Esophagus mucosa (tissue), 1 donor: ENCODE data around the gene SYNJ2. TPM values are rescaled to one million over a fixed set of nuclear protein-coding genes. Genes with fewer than 3 reads are reported as not detected.
A peak's percentile ranks its signal among the peaks of the same experiment; 100 is the strongest.
"Not testable (repeated sequence)": the region's sequence is repeated elsewhere in the genome, so short reads cannot be mapped to it uniquely, and the experiment has no call there.

ENCODE experiments used
- ATAC-seq: fragments of 200-7000 bp; cut with Tn5 transposase; one replicate; pipeline ENCODE4 v1.9.1; 2020
- total RNA-seq: library from RNA; stranded (reverse); gene quantifications from one replicate; pipeline ENCODE4 v1.2.4, GENCODE V29; 2023
- donor health status: DM: yes; HTN: yes; CAD: no.

The SYNJ2 gene, protein sequence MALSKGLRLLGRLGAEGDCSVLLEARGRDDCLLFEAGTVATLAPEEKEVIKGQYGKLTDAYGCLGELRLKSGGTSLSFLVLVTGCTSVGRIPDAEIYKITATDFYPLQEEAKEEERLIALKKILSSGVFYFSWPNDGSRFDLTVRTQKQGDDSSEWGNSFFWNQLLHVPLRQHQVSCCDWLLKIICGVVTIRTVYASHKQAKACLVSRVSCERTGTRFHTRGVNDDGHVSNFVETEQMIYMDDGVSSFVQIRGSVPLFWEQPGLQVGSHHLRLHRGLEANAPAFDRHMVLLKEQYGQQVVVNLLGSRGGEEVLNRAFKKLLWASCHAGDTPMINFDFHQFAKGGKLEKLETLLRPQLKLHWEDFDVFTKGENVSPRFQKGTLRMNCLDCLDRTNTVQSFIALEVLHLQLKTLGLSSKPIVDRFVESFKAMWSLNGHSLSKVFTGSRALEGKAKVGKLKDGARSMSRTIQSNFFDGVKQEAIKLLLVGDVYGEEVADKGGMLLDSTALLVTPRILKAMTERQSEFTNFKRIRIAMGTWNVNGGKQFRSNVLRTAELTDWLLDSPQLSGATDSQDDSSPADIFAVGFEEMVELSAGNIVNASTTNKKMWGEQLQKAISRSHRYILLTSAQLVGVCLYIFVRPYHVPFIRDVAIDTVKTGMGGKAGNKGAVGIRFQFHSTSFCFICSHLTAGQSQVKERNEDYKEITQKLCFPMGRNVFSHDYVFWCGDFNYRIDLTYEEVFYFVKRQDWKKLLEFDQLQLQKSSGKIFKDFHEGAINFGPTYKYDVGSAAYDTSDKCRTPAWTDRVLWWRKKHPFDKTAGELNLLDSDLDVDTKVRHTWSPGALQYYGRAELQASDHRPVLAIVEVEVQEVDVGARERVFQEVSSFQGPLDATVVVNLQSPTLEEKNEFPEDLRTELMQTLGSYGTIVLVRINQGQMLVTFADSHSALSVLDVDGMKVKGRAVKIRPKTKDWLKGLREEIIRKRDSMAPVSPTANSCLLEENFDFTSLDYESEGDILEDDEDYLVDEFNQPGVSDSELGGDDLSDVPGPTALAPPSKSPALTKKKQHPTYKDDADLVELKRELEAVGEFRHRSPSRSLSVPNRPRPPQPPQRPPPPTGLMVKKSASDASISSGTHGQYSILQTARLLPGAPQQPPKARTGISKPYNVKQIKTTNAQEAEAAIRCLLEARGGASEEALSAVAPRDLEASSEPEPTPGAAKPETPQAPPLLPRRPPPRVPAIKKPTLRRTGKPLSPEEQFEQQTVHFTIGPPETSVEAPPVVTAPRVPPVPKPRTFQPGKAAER (N-terminal part only)
- 12.9 TPM for total RNA-seq

DNA sequence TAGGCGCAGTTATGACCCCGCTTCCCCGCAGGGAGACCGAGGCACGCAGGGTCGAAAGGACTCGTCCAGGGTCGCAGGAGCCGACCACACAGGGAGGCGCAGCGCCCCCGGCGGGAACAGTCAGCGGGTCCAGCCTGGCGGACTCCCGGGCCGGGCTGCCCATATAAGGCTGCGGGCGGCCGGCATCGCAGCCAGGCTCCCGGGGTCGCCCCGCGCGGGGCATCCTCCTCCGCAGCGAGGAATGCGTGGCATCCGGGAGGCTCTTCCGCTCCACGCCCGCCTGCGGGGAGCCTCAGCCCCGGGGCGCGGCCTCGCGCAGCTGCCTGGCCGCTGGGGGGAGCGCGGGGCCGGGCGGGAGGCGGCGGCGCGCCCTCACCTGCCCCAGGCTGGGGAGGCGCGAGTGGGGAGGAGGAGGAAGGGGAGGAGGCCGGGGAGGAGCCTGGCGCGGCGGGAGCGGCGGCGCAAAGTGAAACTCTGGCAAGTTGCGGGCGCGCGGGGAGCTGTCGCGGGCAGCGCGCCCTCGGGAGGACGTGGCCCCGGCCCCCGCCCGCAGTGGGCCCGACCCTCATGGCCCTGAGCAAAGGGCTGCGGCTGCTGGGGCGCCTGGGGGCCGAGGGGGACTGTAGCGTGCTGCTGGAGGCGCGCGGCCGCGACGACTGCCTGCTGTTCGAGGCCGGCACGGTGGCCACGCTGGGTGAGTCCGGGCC, at the start of gene SYNJ2:
Gene SYNJ2, plus strand, starts transcription at position 469 of the 707 bp plus-strand sequence. Its CDS starts 99 bp downstream, at position 568.
- peak; percentile 95 for ATAC-seq

GRCh38 chr6:157935786-157936185, 45.9 kb upstream of the SYNJ2 start:
- no peak for ATAC-seq

DNA sequence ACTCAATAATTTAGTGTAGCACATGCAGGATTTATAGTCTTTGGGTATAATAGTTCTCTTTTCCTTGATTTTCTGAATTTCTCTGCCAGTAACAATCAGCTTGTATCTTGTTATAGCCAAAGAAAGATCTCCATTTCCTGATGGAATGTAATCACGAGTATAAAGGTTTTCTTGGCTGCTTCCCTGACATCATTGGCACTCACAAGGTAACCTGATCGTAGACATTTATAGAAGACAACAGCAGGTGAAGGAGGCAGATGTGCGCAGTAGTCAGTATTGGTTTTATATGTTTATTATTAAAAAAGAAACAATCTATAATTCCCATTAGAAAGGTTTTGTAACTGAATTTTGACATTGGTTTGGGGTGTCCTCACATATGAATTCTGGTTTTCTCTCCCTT, 44.3 kb upstream of the SYNJ2 start:
- no peak for ATAC-seq

DNA sequence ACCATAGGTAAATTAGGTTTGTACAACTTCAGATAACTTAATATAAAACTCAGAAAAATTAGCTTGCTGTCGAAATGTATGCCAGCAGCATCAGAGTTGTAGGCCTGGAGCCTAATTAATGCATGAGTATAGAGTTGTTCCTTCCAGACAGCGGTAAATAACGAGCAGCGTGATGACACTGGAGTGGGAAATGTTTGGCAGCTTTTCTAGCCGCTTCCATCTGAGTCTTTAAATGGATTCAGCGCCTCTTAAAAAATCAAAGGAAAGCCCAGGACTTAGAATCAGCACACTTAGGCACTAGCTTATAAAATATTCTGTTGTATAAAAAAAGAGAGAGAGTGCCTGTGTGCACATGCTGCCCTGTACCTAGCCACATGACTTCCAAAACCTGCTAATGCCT, 43.7 kb upstream of the SYNJ2 start:
- ATAC-seq = no peak

- peak; percentile 89 for ATAC-seq
Measured at GRCh38 chr6:157940375-157941036, 41.2 kb upstream of the SYNJ2 start.

GRCh38 chr6:157941101-157941863, 40.4 kb upstream of the SYNJ2 start:
- ATAC-seq = no peak

DNA sequence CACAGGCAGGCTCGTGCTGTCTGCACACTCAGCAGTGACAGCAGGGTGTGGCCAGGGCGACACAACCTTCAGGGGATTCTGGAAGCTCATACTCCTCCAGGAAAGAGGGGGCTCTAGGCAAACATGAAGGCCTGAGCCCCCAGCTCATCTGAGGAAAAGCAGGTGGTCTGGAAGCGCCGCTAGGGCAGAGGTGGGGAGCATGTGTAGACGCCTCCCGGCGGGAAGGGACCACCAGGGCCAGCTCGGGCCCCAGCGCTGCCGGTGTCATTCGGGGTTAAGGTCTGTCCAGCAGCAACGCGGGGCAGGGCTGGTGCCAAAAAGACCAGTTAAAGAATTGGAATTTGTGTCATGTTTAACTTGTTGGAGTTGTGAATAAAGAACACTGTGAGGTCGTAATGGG, 39.3 kb upstream of the SYNJ2 start:
- no peak for ATAC-seq

DNA sequence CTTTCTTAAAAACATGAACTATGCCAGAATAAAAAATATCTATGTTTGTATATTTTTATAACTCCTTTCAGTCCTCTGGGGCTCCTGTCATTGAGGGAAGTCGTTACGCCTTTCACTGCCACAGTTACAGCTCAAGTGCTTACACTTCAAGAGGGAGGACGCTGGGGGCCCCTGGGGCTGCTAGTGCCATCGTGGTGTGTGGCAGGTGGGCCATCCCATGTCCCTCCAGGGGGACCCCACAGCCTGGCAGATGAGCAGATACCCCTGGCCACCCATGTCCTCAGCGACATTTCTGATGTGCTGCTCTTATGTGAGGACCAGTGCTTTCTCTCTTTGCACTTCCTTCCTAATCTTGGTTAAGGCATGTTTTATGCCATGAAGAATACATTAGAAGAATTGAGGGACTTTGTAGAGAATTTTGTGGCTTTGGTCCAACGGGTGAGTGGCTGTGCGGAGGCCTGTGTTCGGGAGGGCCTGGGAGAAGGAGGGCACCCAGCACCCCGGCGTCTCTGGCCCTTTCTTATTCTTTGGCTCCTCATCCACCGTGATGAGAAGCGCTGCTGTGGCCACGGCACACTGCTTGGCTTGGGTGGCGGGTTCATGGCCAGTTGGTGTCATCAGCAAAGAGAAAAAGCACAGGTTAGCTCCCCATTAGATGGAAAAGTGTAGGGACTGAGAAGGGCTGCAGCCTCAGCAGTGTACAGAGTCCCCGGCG, 38.3 kb upstream of the SYNJ2 start:
- ATAC-seq = no peak

GRCh38 chr6:157943964-157944283, 37.7 kb upstream of the SYNJ2 start:
- ATAC-seq = no peak

GRCh38 chr6:157944983-157945931, 36.4 kb upstream of the SYNJ2 start:
- no peak for ATAC-seq

DNA sequence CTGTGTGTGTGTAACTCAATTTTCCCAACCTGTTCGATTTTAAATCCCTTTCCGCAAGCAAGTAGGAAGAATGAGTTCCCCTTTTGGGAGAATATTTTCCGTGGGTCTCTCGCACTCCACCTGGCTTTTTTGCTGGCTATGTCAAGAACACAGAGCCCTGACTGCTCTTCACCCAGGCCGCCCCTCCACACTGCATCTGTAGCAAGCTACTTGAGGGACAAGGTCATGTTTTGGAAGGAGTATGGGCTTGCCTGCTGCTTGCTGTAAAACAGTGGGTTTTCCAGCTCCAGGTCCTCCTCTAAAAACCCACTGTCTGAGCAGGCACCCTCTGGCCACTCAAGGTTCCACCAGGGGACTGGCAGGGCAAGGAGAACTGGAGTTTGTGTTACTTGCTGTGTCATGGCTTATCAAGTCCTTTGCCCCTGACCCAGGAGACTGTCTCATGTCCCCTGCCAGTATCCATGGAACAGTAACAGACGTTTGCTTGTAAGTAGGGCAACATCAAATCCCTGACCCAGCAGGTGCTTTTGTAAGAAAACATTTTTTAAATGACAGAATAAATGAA, 35.5 kb upstream of the SYNJ2 start:
- no peak for ATAC-seq

DNA sequence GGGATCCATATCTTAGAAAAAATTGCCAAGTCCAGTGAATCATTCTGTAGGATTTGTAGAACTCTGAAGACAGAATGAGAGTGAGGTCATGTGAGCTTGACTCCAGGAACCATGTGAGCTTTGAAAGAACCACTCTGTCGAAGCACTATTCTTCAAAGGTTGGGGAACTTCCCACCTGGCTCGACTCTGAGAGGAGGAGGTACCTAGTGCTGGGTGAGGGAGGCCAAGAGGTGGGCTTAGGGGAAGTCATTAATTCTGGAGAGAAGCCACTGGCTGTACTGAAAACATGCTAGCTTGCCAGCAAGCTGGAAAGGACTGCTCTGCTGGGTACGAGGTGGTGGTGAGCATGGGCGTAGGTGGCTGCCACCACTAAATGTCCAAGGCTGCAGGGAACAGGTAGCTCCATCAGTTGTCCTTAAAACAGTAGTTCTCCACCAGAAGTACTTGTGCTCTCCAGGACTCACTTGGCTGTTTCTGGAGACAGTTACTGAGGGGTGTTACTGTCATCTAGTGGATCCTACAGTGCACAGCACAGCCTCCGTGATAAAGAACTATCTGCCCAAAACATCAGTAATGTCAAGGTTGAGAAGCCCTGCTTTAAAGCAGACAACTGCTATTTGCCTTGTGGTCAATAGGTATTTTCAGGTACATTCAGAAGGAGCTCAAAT, 34.7 kb upstream of the SYNJ2 start:
- ATAC-seq = peak; percentile 44

DNA sequence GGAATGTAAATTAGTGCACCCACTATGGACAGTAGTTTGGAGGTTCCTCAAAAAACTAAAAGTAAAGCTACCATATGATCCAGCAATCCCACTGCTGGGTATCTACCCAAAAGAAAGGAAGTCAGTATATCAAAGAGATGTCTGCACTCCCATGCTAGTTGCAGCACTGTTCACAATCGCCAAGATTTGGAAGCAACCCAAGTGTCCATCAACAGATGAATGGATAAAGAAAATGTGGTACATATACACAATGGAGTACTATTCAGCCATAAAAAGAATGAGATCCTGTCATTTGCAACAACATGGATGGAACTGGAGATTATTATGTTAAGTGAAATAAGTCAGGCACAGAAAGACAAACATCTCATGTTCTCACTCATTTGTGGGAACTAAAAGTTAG, 30.8 kb upstream of the SYNJ2 start:
- not testable (repeated sequence) for ATAC-seq

GRCh38 chr6:157951828-157952227, 29.8 kb upstream of the SYNJ2 start:
- no peak for ATAC-seq

DNA sequence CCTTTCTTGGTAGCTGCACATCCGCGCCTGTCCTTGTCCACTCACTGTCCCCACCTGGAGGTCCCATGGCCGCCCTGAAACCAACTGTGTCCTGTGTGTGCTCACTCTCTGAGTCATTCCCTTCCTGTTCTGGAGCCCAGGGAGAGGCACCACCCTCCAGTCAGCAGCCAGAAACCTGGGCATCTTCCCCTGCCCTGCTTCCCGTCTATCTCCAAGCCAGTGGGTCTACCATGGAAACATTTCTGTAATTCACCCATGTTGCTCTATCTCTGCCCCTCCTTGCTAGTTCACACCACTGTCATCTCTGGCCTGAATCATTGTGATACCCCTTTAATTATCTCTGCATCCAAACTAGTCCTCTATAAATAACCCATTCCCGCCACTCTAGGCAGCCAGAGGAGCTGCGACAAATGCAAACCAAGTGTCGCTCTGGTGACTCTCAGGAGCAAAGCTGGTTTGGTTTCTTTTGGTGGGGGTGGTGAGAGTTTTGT, 28.8 kb upstream of the SYNJ2 start:
- peak; percentile 66 for ATAC-seq

GRCh38 chr6:157953580-157954091, 28.0 kb upstream of the SYNJ2 start:
- ATAC-seq = no peak
